H1 (cell line): ENCODE data around the gene DDAH2. TPM values are rescaled to one million over a fixed set of nuclear protein-coding genes. Genes with fewer than 3 reads are reported as not detected.

Experiments
- BRCA1 ChIP-seq: IDR thresholded peaks from 2 replicates; pipeline ENCODE4 v1.6.1; 2012; ENCODE audit warnings: low read depth, low read length, improper control_type of control experiment
- GABPA ChIP-seq: IDR thresholded peaks from 2 replicates; pipeline ENCODE4 v1.6.1; 2011; ENCODE audit warnings: mild to moderate bottlenecking, low read length, moderate library complexity, borderline replicate concordance; ENCODE audit not compliant: insufficient read depth
- GTF2F1 ChIP-seq: IDR thresholded peaks from 2 replicates; pipeline ENCODE4 v1.6.1; 2012; ENCODE audit warnings: low read depth, low read length, improper control_type of control experiment, borderline replicate concordance
- MAFK ChIP-seq: IDR thresholded peaks from 2 replicates; pipeline ENCODE4 v1.6.1; 2012; ENCODE audit warnings: low read depth, mild to moderate bottlenecking, improper control_type of control experiment, low read length
- POLR2A ChIP-seq, 2 experiments: IDR thresholded peaks; 1 replicate in 1 of 2; 2 replicates in 1 of 2; pipeline ENCODE4 v1.6.1; 2011; ENCODE audit warnings: low read depth in 2 of 2, low read length in 2 of 2, mild to moderate bottlenecking in 2 of 2; ENCODE audit errors: control extremely low read depth in 1 of 2
- POU5F1 ChIP-seq: IDR thresholded peaks from 2 replicates; pipeline ENCODE4 v1.6.1; 2011; ENCODE audit warnings: low read depth, mild to moderate bottlenecking, low read length, moderate library complexity
- SRF ChIP-seq: IDR thresholded peaks from 2 replicates; pipeline ENCODE4 v1.6.1; 2011; ENCODE audit warnings: mild to moderate bottlenecking, low read depth, low read length, moderate library complexity
- TAF1 ChIP-seq: IDR thresholded peaks from 2 replicates; pipeline ENCODE4 v1.6.1; 2011; ENCODE audit warnings: mild to moderate bottlenecking, low read depth, low read length
- TBP ChIP-seq: IDR thresholded peaks from 2 replicates; pipeline ENCODE4 v1.6.1; 2011; ENCODE audit warnings: low read depth, low read length, improper control_type of control experiment
- TCF12 ChIP-seq: IDR thresholded peaks from 2 replicates; pipeline ENCODE4 v1.6.1; 2011; ENCODE audit warnings: low read depth, mild to moderate bottlenecking, low read length
- USF2 ChIP-seq: IDR thresholded peaks from 2 replicates; pipeline ENCODE4 v1.6.1; 2011; ENCODE audit warnings: low read length, improper control_type of control experiment
- polyA plus RNA-seq, 7 experiments: library from polyadenylated mRNA; depleted of rRNA in 3 of 7; stranded (reverse) in 5 of 7; unstranded in 2 of 7; fragments of >200 nt in 5 of 7; fragments of 200-250 nt in 2 of 7; gene quantifications; 1 replicate in 5 of 7; 2 replicates in 1 of 7; 4 replicates in 1 of 7; pipeline versions ENCODE4 v1.2.1 to v1.2.3, GENCODE V29; 2011 to 2013; ENCODE audit warnings: missing spikeins in 2 of 7, mixed read lengths in 2 of 7
- total RNA-seq: library from RNA; stranded (reverse); fragmentation: NEBNext Ultra II Directional; extraction: Animal tissue kit (Norgen Biotek cat#: 25700); gene quantifications from 2 replicates; pipeline ENCODE4 v1.2.1, GENCODE V29; 2021
- TF ChIP-seq, protein P1 (sequence below): fragments of 300-600 bp; sonication (generic); IDR thresholded peaks from 2 replicates; pipeline ENCODE4 v1.7.1; 2012; ENCODE audit warnings: low read length, moderate library complexity, mild to moderate bottlenecking, inconsistent platforms; ENCODE audit not compliant: insufficient replicate concordance

The DDAH2 gene
- total and polyA plus RNA-seq, 2 of the 8 experiments (the other 6 are each of a cell fraction or from before 2014, with no cell fraction given) = 53.3 to 73.5 TPM

DNA sequence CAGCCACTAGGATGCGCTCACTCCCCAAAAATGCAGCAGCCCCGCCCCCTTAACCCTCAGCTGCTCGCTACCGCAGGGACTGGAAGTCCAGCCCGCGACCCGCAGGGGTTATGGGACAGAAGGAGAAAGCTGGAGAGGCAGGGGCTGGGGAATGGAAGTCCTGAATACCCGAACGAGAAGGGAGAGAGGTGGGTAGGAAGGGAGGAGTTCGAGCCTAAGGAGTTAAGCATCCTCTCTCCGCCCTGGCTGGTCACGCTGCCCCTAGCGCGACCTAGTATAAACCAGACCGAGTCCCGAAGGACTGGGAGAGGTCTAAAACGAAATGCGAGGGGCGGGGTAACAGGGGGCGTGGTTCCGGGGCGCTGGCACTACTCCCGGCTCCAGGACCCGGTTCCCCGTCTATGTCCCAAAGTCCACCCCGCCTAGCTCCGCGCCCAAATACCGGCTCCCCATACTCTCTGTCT lies 448 bp upstream of the DDAH2 start (continued):
- TF ChIP-seq USF2 = no peak
- TF ChIP-seq BRCA1 = no peak
- no peak for TF ChIP-seq TCF12
- TF ChIP-seq TAF1 = no peak
- peak; percentile 51; the same call in 1 of the 2 replicates for TF ChIP-seq TBP
- TF ChIP-seq SRF = no peak
- TF ChIP-seq POU5F1 = no peak
- TF ChIP-seq, protein P1, sequence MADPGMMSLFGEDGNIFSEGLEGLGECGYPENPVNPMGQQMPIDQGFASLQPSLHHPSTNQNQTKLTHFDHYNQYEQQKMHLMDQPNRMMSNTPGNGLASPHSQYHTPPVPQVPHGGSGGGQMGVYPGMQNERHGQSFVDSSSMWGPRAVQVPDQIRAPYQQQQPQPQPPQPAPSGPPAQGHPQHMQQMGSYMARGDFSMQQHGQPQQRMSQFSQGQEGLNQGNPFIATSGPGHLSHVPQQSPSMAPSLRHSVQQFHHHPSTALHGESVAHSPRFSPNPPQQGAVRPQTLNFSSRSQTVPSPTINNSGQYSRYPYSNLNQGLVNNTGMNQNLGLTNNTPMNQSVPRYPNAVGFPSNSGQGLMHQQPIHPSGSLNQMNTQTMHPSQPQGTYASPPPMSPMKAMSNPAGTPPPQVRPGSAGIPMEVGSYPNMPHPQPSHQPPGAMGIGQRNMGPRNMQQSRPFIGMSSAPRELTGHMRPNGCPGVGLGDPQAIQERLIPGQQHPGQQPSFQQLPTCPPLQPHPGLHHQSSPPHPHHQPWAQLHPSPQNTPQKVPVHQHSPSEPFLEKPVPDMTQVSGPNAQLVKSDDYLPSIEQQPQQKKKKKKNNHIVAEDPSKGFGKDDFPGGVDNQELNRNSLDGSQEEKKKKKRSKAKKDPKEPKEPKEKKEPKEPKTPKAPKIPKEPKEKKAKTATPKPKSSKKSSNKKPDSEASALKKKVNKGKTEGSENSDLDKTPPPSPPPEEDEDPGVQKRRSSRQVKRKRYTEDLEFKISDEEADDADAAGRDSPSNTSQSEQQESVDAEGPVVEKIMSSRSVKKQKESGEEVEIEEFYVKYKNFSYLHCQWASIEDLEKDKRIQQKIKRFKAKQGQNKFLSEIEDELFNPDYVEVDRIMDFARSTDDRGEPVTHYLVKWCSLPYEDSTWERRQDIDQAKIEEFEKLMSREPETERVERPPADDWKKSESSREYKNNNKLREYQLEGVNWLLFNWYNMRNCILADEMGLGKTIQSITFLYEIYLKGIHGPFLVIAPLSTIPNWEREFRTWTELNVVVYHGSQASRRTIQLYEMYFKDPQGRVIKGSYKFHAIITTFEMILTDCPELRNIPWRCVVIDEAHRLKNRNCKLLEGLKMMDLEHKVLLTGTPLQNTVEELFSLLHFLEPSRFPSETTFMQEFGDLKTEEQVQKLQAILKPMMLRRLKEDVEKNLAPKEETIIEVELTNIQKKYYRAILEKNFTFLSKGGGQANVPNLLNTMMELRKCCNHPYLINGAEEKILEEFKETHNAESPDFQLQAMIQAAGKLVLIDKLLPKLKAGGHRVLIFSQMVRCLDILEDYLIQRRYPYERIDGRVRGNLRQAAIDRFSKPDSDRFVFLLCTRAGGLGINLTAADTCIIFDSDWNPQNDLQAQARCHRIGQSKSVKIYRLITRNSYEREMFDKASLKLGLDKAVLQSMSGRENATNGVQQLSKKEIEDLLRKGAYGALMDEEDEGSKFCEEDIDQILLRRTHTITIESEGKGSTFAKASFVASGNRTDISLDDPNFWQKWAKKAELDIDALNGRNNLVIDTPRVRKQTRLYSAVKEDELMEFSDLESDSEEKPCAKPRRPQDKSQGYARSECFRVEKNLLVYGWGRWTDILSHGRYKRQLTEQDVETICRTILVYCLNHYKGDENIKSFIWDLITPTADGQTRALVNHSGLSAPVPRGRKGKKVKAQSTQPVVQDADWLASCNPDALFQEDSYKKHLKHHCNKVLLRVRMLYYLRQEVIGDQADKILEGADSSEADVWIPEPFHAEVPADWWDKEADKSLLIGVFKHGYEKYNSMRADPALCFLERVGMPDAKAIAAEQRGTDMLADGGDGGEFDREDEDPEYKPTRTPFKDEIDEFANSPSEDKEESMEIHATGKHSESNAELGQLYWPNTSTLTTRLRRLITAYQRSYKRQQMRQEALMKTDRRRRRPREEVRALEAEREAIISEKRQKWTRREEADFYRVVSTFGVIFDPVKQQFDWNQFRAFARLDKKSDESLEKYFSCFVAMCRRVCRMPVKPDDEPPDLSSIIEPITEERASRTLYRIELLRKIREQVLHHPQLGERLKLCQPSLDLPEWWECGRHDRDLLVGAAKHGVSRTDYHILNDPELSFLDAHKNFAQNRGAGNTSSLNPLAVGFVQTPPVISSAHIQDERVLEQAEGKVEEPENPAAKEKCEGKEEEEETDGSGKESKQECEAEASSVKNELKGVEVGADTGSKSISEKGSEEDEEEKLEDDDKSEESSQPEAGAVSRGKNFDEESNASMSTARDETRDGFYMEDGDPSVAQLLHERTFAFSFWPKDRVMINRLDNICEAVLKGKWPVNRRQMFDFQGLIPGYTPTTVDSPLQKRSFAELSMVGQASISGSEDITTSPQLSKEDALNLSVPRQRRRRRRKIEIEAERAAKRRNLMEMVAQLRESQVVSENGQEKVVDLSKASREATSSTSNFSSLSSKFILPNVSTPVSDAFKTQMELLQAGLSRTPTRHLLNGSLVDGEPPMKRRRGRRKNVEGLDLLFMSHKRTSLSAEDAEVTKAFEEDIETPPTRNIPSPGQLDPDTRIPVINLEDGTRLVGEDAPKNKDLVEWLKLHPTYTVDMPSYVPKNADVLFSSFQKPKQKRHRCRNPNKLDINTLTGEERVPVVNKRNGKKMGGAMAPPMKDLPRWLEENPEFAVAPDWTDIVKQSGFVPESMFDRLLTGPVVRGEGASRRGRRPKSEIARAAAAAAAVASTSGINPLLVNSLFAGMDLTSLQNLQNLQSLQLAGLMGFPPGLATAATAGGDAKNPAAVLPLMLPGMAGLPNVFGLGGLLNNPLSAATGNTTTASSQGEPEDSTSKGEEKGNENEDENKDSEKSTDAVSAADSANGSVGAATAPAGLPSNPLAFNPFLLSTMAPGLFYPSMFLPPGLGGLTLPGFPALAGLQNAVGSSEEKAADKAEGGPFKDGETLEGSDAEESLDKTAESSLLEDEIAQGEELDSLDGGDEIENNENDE = no peak
- TF ChIP-seq MAFK = no peak
- no peak for TF ChIP-seq GABPA
- TF ChIP-seq POLR2A (IDR thresholded peaks at IDR 0.05; ENCODE audit: control extremely low read depth in 1 of 2, low read depth in 2 of 2, low read length in 2 of 2) = no peak
- no peak for TF ChIP-seq GTF2F1
